GM19324 (cell line): ENCODE measurements around the gene CEACAM1.
"Not testable (repeated sequence)": the region's sequence is repeated elsewhere in the genome, so short reads cannot be mapped to it uniquely, and the experiment has no call there.

Experiments used
- ATAC-seq: cut with Tn5 transposase; IDR thresholded peaks from one replicate; pipeline ENCODE4 v1.9.1; 2021; ENCODE audit warnings: mild to moderate bottlenecking, moderate library complexity; ENCODE audit not compliant: unreplicated experiment, low FRiP score

CEACAM1 gene

GRCh38 chr19:42528354-42529247 lies at the start of gene CEACAM1:
CEACAM1 (minus strand) TSS chr19:42528481; CDS start chr19:42528374, 107 bp downstream.
- no peak for ATAC-seq

- ATAC-seq, result no peak
These were observed 48.7 kb upstream of the CEACAM1 start for GRCh38 chr19:42577016-42577415.

GRCh38 chr19:42576241-42576640 lies 48.0 kb upstream of the CEACAM1 start:
- ATAC-seq, result no peak

DNA sequence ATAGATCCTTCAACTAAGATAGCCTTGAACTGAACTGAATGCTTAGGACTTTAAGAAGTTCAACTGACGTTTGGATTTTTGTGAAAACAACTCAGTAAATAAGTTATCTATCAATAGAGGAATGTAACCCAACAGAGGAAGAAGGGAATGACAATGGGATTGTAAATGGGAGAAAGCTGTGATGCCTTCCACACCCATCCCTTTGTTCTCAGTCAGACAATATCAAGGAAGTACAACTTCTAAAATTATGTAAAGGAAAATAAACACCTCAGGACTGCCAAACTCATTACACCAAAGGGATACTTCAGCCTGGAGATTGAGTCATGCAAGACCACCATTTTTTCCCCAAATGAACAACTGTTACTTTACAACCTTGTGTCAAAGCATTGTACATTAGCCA lies 45.4 kb upstream of the CEACAM1 start:
- no peak for ATAC-seq

- ATAC-seq, result no peak
These were observed 42.8 kb upstream of the CEACAM1 start for GRCh38 chr19:42571116-42571515.

DNA sequence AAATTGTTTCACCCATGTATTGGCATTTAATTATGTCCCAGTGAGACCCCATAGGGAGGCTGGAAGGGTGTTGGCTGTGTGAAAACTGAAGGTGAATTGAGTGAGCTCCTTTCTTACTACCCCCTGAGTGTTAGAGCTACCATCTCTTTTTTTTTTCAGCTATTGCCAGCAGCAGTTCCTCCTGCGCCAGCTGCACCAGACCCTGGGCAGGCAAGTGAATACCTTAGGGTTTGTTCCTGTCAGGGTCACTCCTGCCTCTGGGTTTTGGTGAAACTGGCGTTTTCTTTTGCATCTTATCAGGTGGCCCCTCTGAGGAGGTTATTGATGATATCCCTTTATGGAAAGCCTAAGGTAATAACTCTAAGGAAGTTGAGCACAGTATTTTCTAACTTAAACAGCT lies 40.9 kb upstream of the CEACAM1 start:
- no peak for ATAC-seq

GRCh38 chr19:42568006-42568405 lies 39.7 kb upstream of the CEACAM1 start:
- ATAC-seq, result no peak

DNA sequence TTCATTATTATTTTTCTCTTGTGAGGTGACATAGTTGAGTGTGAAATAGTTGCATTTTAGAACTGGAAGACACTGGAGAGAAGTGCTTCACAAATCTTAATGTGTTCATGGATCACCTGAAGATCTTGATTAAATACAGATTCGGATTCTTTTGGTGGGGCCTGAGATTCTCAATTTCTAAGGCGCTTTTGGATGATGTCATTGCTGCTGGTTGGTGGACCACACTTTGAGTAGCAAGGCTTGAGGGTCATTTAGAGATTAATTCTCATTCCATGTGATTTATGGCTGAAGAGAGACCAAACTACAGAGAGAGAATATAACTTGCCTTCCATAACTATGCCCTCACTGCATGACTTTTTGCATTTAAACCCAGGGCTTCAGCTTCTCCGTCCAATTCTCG lies 39.3 kb upstream of the CEACAM1 start:
- no peak for ATAC-seq

DNA sequence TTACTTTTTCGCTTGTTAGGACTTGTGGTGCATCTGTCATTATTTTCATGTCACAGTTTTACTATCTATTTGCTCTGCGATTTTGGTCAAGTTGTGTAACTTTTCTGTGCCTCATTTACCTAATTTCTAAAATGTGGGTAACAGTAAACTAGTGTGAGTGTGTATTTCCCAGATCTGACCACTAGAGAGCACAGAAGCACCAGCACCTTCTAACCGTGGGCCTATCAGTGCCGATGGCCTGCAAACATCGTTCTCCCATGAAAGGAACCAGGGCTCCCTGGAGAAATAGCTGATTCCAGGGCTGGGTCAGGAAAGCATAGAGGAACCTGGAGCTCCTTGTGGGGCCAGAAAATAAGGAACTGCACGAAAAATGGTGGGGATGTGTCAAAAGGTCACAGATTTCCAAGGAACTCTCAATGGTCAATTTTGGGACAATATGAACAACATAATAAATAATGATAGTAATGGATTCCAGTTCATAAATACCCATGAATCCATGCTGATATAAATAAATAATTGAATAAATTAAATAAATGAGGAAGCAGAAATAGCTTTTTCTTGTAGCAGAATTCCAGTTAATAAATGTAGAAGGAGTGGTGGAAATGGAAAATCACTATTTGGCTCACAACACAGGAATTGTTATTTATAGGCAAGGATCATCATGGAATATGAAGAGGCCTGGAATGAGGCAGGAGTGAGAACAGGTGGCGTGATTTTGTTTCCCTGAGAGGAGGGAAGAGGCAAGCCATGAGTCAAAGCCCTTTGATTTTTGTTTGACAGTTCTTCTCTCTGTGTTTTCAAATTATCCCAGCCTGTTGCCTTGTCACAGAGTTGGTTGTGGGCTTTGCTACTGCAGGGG lies 35.3 kb upstream of the CEACAM1 start:
- ATAC-seq, result no peak

GRCh38 chr19:42561512-42561911 lies 33.2 kb upstream of the CEACAM1 start:
- no peak for ATAC-seq

DNA sequence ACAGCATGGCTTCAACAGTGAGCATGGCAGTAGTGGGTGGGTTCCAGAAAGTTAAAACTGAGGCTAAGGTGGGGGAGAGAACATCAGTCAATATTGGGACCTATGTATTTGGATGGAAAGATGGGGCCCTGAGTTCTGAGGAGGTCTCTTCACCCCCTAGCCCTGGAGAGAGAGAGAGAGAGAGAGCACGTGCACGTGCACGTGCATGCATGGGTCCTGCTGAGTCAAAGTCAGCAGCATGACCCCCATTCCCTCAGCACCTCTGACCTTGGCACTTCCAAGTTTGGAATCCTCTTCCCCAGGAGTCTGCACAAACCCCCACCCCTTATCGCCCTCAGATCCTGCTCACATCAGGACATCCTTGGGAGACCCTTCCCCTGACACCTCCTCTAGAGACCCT lies 32.5 kb upstream of the CEACAM1 start:
- no peak for ATAC-seq

GRCh38 chr19:42558450-42559150 lies 30.3 kb upstream of the CEACAM1 start:
- no peak for ATAC-seq

- not testable (repeated sequence) for ATAC-seq
These were observed 29.1 kb upstream of the CEACAM1 start for GRCh38 chr19:42557386-42557871.

DNA sequence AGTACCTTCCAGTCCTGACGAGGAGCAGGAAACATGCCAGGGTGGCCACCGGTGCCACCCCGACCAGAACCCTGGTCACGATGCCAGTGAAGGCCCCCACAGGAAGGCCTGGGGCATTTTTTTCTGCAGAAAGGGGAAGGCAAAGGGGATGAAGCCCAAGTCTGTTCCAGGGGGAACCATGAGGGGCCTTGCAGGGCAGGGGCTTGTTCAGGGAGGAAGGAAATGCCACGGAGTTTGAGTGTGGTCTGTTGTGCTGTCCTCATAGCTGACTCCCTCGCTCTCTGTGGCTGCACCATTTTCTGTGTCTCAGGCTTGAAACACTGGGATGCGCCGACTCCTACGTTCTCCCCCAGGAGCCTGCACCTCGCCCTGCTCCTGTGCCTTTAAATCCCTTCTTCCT lies 27.5 kb upstream of the CEACAM1 start:
- ATAC-seq, result no peak

- no peak for ATAC-seq
These were observed 27.0 kb upstream of the CEACAM1 start for GRCh38 chr19:42555317-42555716.

- ATAC-seq, result no peak
These were observed 25.8 kb upstream of the CEACAM1 start for GRCh38 chr19:42554046-42554575.

GRCh38 chr19:42553292-42554045 lies 25.2 kb upstream of the CEACAM1 start:
- no peak for ATAC-seq

DNA sequence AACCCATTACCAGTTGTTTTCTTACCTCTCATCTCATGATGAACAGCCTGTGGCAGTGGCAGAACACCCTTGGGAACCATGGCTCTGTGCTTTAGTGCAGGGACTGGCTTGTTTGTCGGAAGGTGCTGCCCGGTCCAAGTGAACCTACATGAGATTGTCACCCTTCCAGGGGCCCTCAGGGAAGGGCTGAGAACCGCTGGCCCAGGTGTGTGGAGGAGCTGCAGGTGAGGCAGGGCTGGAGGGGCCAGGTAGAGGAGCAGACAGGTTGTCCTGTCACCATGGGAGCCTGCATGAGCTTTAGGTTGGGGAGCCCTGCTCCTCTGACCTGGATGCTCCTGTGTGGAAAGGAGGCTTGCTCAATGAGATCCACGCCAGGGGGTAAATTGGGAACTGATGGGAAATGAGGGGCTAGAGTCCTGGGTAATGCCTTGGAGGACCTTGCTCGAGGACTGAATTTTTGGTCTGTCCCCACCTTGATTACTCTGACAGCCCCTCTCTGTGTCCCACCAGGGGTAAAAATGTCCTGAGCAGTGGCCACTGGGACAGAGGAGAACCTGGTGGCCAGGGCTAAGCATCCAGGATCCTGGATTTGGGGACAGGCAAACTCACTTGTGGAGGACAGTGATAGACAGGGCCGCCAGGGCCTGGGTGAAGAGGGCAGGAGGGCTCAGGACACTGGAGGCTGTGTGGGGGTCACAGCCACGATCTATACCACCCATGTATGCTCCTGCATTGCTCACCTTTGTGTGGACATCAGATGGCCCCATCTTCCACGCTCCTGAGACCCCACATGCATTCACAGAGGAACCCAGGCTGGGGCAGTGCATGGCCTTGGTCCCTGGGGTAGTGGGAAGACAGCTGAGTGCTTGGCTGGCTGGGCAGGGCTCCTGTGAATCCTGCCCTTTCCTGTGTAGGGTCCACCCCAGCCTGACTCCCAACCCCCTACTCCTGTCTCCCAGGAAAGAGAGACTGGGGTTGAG lies 24.1 kb upstream of the CEACAM1 start:
- ATAC-seq, result no peak

DNA sequence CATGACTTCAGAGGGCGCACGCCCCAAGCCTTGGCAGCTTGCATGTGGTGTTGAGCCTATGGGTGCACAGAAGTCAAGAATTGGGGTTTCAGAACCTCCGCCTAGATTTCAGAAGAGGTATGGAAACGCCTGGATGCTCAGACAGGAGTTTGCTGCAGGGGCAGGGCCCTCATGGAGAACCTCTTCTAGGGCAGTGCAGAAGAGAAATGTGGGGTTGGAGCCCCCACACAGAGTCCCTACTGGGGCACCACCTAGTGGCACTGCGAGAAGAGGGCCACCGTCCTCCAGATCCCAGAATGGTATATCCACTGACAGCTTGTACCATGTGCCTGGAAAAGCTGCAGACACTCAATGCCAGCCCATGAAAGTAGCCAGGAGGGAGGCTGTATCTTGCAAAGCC lies 22.2 kb upstream of the CEACAM1 start:
- not testable (repeated sequence) for ATAC-seq
